H9 (cell line): ENCODE data around the gene XXYLT1. TPM values are rescaled to one million over a fixed set of nuclear protein-coding genes. Genes with fewer than 3 reads are reported as not detected.

Source experiments
- DNase-seq: peaks from one replicate; pipeline ENCODE4 v3.0.0-alpha.2; 2017
- H2AFZ ChIP-seq: one replicate; pipeline ENCODE4 v1.6.1; 2013; ENCODE audit warnings: mild to moderate bottlenecking, low read length, control low read depth, moderate library complexity
- H2AK5ac ChIP-seq: 2 replicates; pipeline ENCODE4 v1.6.1; 2013; ENCODE audit warnings: low read length, control low read depth, mixed read lengths; ENCODE audit not compliant: insufficient read length
- H2BK120ac ChIP-seq: one replicate; pipeline ENCODE4 v1.6.1; 2013; ENCODE audit warnings: low read depth, mild to moderate bottlenecking, low read length, control low read depth, inconsistent platforms; ENCODE audit not compliant: poor library complexity, severe bottlenecking
- H2BK12ac ChIP-seq: 2 replicates; pipeline ENCODE4 v1.6.1; 2013; ENCODE audit warnings: low read length, control low read depth, mixed read lengths, low read depth; ENCODE audit not compliant: insufficient read length
- H2BK15ac ChIP-seq: 2 replicates; pipeline ENCODE4 v1.6.1; 2013; ENCODE audit warnings: low read depth, low read length, control low read depth
- H2BK20ac ChIP-seq: one replicate; pipeline ENCODE4 v1.6.1; 2013; ENCODE audit warnings: low read depth, mild to moderate bottlenecking, low read length, control low read depth, inconsistent platforms; ENCODE audit not compliant: poor library complexity, severe bottlenecking
- H2BK5ac ChIP-seq: 2 replicates; pipeline ENCODE4 v1.6.1; 2013; ENCODE audit warnings: low read length, control low read depth, mixed read lengths; ENCODE audit not compliant: insufficient read length
- H3K14ac ChIP-seq: 2 replicates; pipeline ENCODE4 v1.6.1; 2013; ENCODE audit warnings: low read length, control low read depth; ENCODE audit not compliant: insufficient read depth
- H3K18ac ChIP-seq: 2 replicates; pipeline ENCODE4 v1.6.1; 2013; ENCODE audit warnings: low read depth, mild to moderate bottlenecking, mixed read lengths, low read length, control low read depth; ENCODE audit not compliant: insufficient read length
- H3K23ac ChIP-seq: 2 replicates; pipeline ENCODE4 v1.6.1; 2013; ENCODE audit warnings: low read length, control low read depth, mixed read lengths, low read depth; ENCODE audit not compliant: insufficient read length
- H3K23me2 ChIP-seq: 2 replicates; pipeline ENCODE4 v1.6.1; 2013; ENCODE audit warnings: low read depth, mild to moderate bottlenecking, mixed read lengths, low read length, control low read depth; ENCODE audit not compliant: insufficient read length, poor library complexity, severe bottlenecking
- H3K27ac ChIP-seq: 2 replicates; pipeline ENCODE4 v1.5.1; 2013; ENCODE audit warnings: low read length, control low read depth, mixed read lengths, low read depth; ENCODE audit not compliant: insufficient read length
- H3K27me3 ChIP-seq: 2 replicates; pipeline ENCODE4 v1.6.1; 2013; ENCODE audit warnings: low read length, control low read depth, inconsistent platforms; ENCODE audit not compliant: insufficient read depth
- H3K4ac ChIP-seq: 2 replicates; pipeline ENCODE4 v1.6.1; 2013; ENCODE audit warnings: low read depth, mild to moderate bottlenecking, control low read depth, inconsistent platforms, low read length, moderate library complexity
- H3K4me1 ChIP-seq: 2 replicates; pipeline ENCODE4 v1.6.1; 2013; ENCODE audit warnings: low read length, control low read depth, inconsistent platforms; ENCODE audit not compliant: insufficient read depth
- H3K4me2 ChIP-seq: 2 replicates; pipeline ENCODE4 v1.6.1; 2013; ENCODE audit warnings: low read length, control low read depth, mixed read lengths; ENCODE audit not compliant: insufficient read length, insufficient read depth
- H3K56ac ChIP-seq: 2 replicates; pipeline ENCODE4 v1.6.1; 2013; ENCODE audit warnings: low read depth, mild to moderate bottlenecking, mixed read lengths, low read length, control low read depth; ENCODE audit not compliant: insufficient read length
- H3K79me1 ChIP-seq: 2 replicates; pipeline ENCODE4 v1.6.1; 2013; ENCODE audit warnings: low read depth, mild to moderate bottlenecking, moderate library complexity, low read length, control low read depth, inconsistent platforms; ENCODE audit not compliant: insufficient read depth, poor library complexity, severe bottlenecking
- H3K79me2 ChIP-seq: 2 replicates; pipeline ENCODE4 v1.6.1; 2013; ENCODE audit warnings: low read length, control low read depth, inconsistent platforms; ENCODE audit not compliant: insufficient read depth
- H3K9ac ChIP-seq: 2 replicates; pipeline ENCODE4 v1.6.1; 2013; ENCODE audit warnings: low read length, control low read depth, mixed read lengths; ENCODE audit not compliant: insufficient read length; ENCODE audit errors: extremely low read depth
- H3K9me3 ChIP-seq: one replicate; pipeline ENCODE4 v1.6.1; 2013; ENCODE audit warnings: low read depth, low read length, inconsistent platforms; ENCODE audit not compliant: control insufficient read depth
- H3T11ph ChIP-seq: one replicate; pipeline ENCODE4 v1.6.1; 2013; ENCODE audit warnings: mild to moderate bottlenecking, low read length, control low read depth, inconsistent platforms
- H4K20me1 ChIP-seq: one replicate; pipeline ENCODE4 v1.6.1; 2013; ENCODE audit not compliant: control insufficient read depth, insufficient read length, insufficient read depth
- H4K5ac ChIP-seq: 2 replicates; pipeline ENCODE4 v1.6.1; 2013; ENCODE audit warnings: low read depth, mild to moderate bottlenecking, mixed read lengths, low read length, control low read depth; ENCODE audit not compliant: insufficient read length
- H4K8ac ChIP-seq: replicated peaks from 2 replicates; pipeline ENCODE4 v1.6.1; 2013; ENCODE audit warnings: low read length, control low read depth, mixed read lengths, low read depth; ENCODE audit not compliant: insufficient read length
- H4K91ac ChIP-seq: 2 replicates; pipeline ENCODE4 v1.6.1; 2013; ENCODE audit warnings: low read depth, mild to moderate bottlenecking, moderate library complexity, mixed read lengths, low read length, control low read depth; ENCODE audit not compliant: insufficient read length
- H3K27ac Mint-ChIP-seq, 3 experiments: 2 replicates in 2 of 3; 3 replicates in 1 of 3; pipeline ENCODE4 v1.8.0; 2020 to 2021; ENCODE audit warnings: mixed read lengths in 3 of 3, mild to moderate bottlenecking in 1 of 3, moderate library complexity in 1 of 3
- H3K27me3 Mint-ChIP-seq: 2 replicates; pipeline ENCODE4 v1.8.0; 2021; ENCODE audit warnings: low read depth, mild to moderate bottlenecking, moderate library complexity, mixed read lengths
- H3K36me3 Mint-ChIP-seq, 3 experiments: 2 replicates in 2 of 3; 3 replicates in 1 of 3; pipeline ENCODE4 v1.8.0; 2020 to 2021; ENCODE audit warnings: low read depth in 3 of 3, mixed read lengths in 3 of 3; ENCODE audit not compliant: insufficient read depth in 1 of 3
- H3K4me1 Mint-ChIP-seq, 2 experiments: 2 replicates each; pipeline ENCODE4 v1.8.0; 2020; ENCODE audit warnings: mixed read lengths in 2 of 2
- H3K4me3 Mint-ChIP-seq, 2 experiments: 2 replicates in 1 of 2; 3 replicates in 1 of 2; pipeline ENCODE4 v1.8.0; 2020 to 2021; ENCODE audit warnings: mild to moderate bottlenecking in 2 of 2, mixed read lengths in 2 of 2, moderate library complexity in 1 of 2
- H3K9me3 Mint-ChIP-seq, 2 experiments: 2 replicates in 1 of 2; 3 replicates in 1 of 2; pipeline ENCODE4 v1.8.0; 2020; ENCODE audit warnings: mild to moderate bottlenecking in 2 of 2, mixed read lengths in 2 of 2, moderate library complexity in 1 of 2
- whole genome bisulfite sequencing: extraction: QIAGEN DNeasy Blood & Tissue Kit; methylation state at CpG from one replicate; pipeline ENCODE4 v1.1.7; 2013; ENCODE audit warnings: missing lambda C conversion rate, low lambda C conversion rate, mixed read lengths; ENCODE audit not compliant: insufficient read length; ENCODE audit errors: extremely low coverage; 5-methylcytosine and 5-hydroxymethylcytosine counted together
- total RNA-seq: library from RNA; stranded (reverse); gene quantifications from 2 replicates; pipeline ENCODE4 v1.2.1, GENCODE V29; 2021
- TF ChIP-seq, protein P1 (sequence below): fragments of 200-600 bp; sonication (generic); conservative IDR thresholded peaks from 3 replicates; pipeline ENCODE4 v1.8.0; 2021; ENCODE audit warnings: antibody characterized with exemption, mild to moderate bottlenecking

The XXYLT1 gene
- total RNA-seq, 1 experiment from 2014 or later = 22.7 TPM

DNA sequence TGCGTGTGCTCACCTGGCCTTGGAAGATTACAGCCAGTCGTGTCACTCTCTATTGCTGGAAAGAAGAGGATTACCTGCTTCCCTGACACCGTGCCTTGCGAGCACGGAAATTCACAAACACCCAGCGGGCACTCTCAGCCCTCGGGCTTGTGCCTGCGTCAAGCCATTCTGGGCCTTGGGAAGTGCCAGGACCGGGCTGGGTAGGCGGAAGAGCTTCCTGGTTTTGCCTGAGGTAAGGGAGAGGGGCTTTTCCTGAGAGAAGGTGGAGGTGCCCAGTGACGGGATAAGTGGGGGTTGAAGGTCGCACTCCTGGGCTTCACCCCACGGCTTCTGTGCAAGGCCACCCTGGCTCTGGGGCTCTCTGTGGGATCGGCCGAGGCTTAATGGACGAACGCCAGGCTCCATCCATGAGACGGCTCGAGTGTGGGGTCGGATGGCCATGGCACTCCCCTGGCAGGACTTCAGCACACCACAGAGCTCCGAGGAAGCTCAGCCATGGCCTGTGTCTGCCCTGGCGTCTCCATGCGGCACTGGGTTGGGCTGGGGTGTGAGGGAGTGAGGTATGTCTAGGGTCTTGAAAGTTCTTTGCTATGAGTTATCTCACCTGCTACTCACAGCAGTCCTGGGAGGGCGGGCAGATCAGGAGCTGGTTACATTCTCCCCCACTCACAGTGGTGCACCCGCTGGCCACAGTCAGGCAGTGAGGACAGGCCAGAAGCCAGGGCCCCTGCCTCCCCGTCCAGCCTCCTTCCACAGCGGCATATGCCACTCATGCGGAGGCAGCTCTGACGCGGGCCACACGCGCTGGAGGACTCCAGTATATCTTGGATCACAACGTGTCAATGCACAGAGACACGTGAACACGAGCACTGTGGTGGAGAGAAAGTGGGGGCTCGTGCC lies 209.0 kb downstream of the XXYLT1 start:
- H3K79me1 ChIP-seq = no peaks in the 10 kb centered on the region
- no peak overlapping the region for H4K5ac ChIP-seq
- H2BK15ac ChIP-seq = no peak overlapping the region
- H3K27me3 Mint-ChIP-seq = no peaks in the 10 kb centered on the region; the same call in none of the 2 replicates
- H3K4me1 Mint-ChIP-seq = peaks cover 7 to 25% of the 10 kb centered on the region in 2 experiments
- H4K8ac ChIP-seq = no peak overlapping the region
- H3K79me2 ChIP-seq = no peaks in the 10 kb centered on the region
- H3K23ac ChIP-seq = no peak overlapping the region
- H3K14ac ChIP-seq = no peak overlapping the region; the same call in 1 of the 2 replicates
- H3K9me3 ChIP-seq = no peaks in the 10 kb centered on the region
- H3K27ac ChIP-seq = no peak overlapping the region
- no peak overlapping the region for H3K56ac ChIP-seq
- peaks cover 3% of the 10 kb centered on the region for H3K23me2 ChIP-seq
- no peak overlapping the region for H3K4ac ChIP-seq
- H2BK5ac ChIP-seq = no peak overlapping the region
- peaks cover 10 to 25% (median 11%) of the 10 kb centered on the region in 3 experiments; a peak in 6 of 7 replicates for H3K36me3 Mint-ChIP-seq
- H4K91ac ChIP-seq = no peak overlapping the region
- no peak overlapping the region for H3K4me2 ChIP-seq
- H3K27ac Mint-ChIP-seq = peak overlapping the region in 1 of 3 experiments; percentile 14; a peak in 3 of 7 replicates
- DNase-seq = no peak
- H3T11ph ChIP-seq = no peak overlapping the region
- H3K27me3 ChIP-seq = no peaks in the 10 kb centered on the region
- no peaks in the 10 kb centered on the region for H4K20me1 ChIP-seq
- no peak overlapping the region for H2AFZ ChIP-seq
- no peak overlapping the region for H2BK12ac ChIP-seq
- H3K18ac ChIP-seq = no peak overlapping the region
- no peak overlapping the region for H2BK20ac ChIP-seq
- H3K9me3 Mint-ChIP-seq = peaks cover 6 to 18% of the 10 kb centered on the region in 2 experiments; a peak in 3 of 5 replicates
- H3K9ac ChIP-seq = no peak overlapping the region
- no peak overlapping the region for H2AK5ac ChIP-seq
- no peak overlapping the region for H2BK120ac ChIP-seq
- TF ChIP-seq, protein P1, sequence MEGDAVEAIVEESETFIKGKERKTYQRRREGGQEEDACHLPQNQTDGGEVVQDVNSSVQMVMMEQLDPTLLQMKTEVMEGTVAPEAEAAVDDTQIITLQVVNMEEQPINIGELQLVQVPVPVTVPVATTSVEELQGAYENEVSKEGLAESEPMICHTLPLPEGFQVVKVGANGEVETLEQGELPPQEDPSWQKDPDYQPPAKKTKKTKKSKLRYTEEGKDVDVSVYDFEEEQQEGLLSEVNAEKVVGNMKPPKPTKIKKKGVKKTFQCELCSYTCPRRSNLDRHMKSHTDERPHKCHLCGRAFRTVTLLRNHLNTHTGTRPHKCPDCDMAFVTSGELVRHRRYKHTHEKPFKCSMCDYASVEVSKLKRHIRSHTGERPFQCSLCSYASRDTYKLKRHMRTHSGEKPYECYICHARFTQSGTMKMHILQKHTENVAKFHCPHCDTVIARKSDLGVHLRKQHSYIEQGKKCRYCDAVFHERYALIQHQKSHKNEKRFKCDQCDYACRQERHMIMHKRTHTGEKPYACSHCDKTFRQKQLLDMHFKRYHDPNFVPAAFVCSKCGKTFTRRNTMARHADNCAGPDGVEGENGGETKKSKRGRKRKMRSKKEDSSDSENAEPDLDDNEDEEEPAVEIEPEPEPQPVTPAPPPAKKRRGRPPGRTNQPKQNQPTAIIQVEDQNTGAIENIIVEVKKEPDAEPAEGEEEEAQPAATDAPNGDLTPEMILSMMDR = no peak
- H3K4me1 ChIP-seq = no peaks in the 10 kb centered on the region
- H3K4me3 Mint-ChIP-seq = no peak overlapping the region
- WGBS = no CpG with 5 or more reads among the region's 36 CpGs
